Effector memory CD8-positive, alpha-beta T cell (primary cell): ENCODE results near the gene ITGB1BP1.

Source experiments
- ATAC-seq: fragments of 150-1000 bp; cut with Tn5 transposase; replicated peaks from 2 replicates; pipeline ENCODE4 v1.10.0; 2021; ENCODE audit warnings: mild to moderate bottlenecking, moderate library complexity
- DNase-seq, 3 experiments: peaks; one replicate each; pipeline ENCODE4 v3.0.0; 2021
- H3K27ac Mint-ChIP-seq, 2 donors: one replicate each; pipeline ENCODE4 v1.8.0; 2022; ENCODE audit warnings: mild to moderate bottlenecking in 2 of 2, mixed read lengths in 2 of 2, moderate library complexity in 2 of 2
- H3K27me3 Mint-ChIP-seq, 2 donors: one replicate each; pipeline ENCODE4 v1.8.0; 2022; ENCODE audit warnings: mixed read lengths in 2 of 2
- H3K36me3 Mint-ChIP-seq: one replicate; pipeline ENCODE4 v1.8.0; 2022; ENCODE audit warnings: mild to moderate bottlenecking, moderate library complexity, mixed read lengths; ENCODE audit not compliant: insufficient read depth
- H3K4me1 Mint-ChIP-seq, 2 donors: one replicate each; pipeline ENCODE4 v1.8.0; 2022; ENCODE audit warnings: low read depth in 2 of 2, mixed read lengths in 2 of 2
- H3K4me3 Mint-ChIP-seq, 2 donors: one replicate each; pipeline ENCODE4 v1.8.0; 2022; ENCODE audit warnings: mild to moderate bottlenecking in 2 of 2, mixed read lengths in 2 of 2, moderate library complexity in 2 of 2
- H3K9me3 Mint-ChIP-seq, 2 donors: one replicate each; pipeline ENCODE4 v1.8.0; 2022; ENCODE audit warnings: mixed read lengths in 2 of 2

The ITGB1BP1 gene

DNA sequence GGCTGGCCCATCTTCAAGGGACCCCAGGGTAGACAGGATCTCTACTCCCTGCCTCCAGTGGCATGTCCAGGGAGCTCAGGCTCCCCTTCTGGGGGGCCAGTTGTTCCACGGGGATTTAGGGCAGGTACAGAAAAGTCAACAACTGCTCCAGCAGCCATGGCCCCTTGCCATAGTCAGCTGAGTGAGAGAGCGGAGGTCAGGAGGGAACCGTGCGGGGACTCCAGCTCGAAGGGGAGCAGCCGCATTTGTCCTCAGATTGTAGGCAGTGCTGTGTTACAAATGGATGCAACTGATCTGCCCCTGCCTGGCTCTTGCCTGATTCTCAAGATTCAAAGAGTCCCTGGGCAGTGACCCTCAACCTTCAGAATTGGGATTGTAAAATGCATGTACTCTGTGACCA lies 49.9 kb downstream of the ITGB1BP1 start:
- no peak overlapping the region for H3K4me3 Mint-ChIP-seq
- no peak overlapping the region for H3K27ac Mint-ChIP-seq
- H3K27me3 Mint-ChIP-seq: peaks cover 55 to 70% of the 10 kb centered on the region in 2 donors
- DNase-seq: no peak
- peaks cover 0 to 5% of the 10 kb centered on the region in 2 donors for H3K4me1 Mint-ChIP-seq
- no peaks in the 10 kb centered on the region for H3K36me3 Mint-ChIP-seq
- H3K9me3 Mint-ChIP-seq: no peaks in the 10 kb centered on the region
- ATAC-seq: no peak

DNA sequence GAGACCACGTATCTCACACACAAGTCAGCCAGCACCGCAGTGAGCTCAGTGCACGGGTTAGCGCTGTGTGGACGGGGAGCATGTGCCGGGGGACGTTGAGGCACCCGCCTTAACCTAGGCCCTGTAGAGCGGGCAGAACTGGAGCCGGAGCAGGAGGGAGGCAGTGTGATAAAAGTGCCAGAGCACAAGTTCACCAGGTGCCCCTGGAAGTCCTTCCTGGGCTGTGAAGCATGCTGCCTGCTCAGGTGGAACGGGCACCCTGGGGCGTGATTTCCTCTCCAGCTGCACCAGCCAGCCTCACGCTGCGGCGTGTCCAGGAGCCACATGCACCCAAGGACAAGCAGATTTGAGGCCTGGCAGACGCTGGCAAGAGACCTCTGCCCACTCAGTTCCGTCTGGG lies 50.3 kb downstream of the ITGB1BP1 start:
- H3K27me3 Mint-ChIP-seq: peaks cover 55 to 74% of the 10 kb centered on the region in 2 donors
- ATAC-seq: no peak
- H3K4me3 Mint-ChIP-seq: no peak overlapping the region

DNA sequence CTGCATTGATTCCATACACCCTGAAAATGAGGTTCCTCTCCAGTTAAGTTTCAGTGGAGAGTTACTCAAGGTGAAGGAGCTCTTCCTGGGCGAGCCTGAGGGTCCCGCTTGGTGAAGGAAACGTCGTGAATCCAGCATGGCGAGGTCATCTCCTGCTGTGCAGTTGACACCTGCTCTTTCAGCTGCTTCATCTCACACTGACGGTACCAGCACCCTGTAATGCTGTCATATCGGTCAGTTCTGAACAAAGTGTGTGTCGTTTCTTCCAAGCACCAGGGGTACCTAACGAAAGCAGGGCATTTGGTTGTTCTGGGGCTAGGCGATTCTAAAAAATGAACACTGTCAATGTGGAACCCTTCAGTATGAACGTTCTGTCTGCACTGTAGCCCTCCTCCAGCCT lies 52.6 kb downstream of the ITGB1BP1 start:
- Mint-ChIP-seq H3K4me1 (no peaks in the 10 kb centered on the region), H3K4me3 (no peak overlapping the region), H3K27me3 (peaks cover 47 to 86% of the 10 kb centered on the region in 2 donors), H3K9me3 (no peaks in the 10 kb centered on the region), H3K27ac (no peak overlapping the region), H3K36me3 (no peaks in the 10 kb centered on the region)
- no peak for DNase-seq
- ATAC-seq: no peak

More for the DNA sequence above, 50.3 kb downstream of the ITGB1BP1 start:
- Mint-ChIP-seq H3K9me3 (no peaks in the 10 kb centered on the region), H3K4me1 (peaks cover 0 to 5% of the 10 kb centered on the region in 2 donors), H3K27ac (no peak overlapping the region), H3K36me3 (no peaks in the 10 kb centered on the region)
- no peak for DNase-seq

DNA sequence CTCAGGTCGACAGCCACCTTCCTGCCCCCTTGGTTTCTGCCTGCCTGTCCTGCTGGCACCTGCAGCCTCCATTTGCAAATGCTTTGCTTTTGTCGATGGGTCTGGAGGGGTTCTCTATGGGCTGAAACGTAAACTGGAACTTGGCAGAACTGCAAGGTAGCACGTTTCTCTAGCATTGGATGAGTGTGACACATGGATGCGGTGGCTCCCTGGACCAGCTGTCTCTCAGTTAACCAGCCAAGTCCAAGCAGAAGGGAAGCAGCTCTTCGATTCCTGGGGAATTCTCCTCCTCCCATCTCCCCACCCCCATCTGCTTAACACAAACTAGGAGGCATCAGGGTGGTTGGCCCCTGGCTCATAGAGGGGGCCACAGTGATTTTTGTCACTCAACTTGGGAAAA lies 57.3 kb downstream of the ITGB1BP1 start:
- DNase-seq: no peak
- Mint-ChIP-seq H3K27ac (no peak overlapping the region), H3K4me1 (peaks cover 0 to 3% of the 10 kb centered on the region in 2 donors), H3K36me3 (no peaks in the 10 kb centered on the region), H3K9me3 (no peaks in the 10 kb centered on the region), H3K4me3 (no peak overlapping the region), H3K27me3 (peaks cover 53 to 68% of the 10 kb centered on the region in 2 donors)
- no peak for ATAC-seq

DNA sequence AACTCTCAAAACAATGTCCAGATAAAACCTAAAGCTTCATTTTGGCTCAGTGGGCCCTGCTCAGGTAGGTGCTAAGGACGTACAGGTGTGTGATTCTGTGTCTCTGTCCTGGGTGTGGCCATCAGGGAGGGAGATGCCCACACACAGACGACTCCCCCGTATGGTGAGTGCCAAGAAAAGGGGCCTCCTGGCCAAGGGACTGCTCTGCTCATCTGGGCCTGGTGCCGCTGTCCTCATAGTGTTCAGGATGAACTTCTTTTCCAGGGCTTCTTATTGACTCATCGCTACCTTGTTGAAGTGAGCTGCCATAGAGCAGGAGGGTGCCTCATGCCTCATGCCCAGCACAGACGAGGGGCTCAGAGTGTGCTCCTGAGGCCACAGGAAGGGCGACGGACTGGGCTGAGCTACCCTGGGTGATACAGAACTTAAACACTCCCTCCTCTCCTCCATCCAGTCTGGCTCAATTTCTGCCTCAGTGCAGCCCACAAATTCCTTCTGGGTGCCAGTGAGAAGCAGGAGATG lies 57.8 kb downstream of the ITGB1BP1 start:
- Mint-ChIP-seq H3K27me3 (peaks cover 50 to 63% of the 10 kb centered on the region in 2 donors), H3K4me3 (no peak overlapping the region), H3K36me3 (no peaks in the 10 kb centered on the region), H3K27ac (no peak overlapping the region), H3K4me1 (peaks cover 0 to 3% of the 10 kb centered on the region in 2 donors), H3K9me3 (no peaks in the 10 kb centered on the region)
- DNase-seq (no peak), ATAC-seq (no peak)

DNA sequence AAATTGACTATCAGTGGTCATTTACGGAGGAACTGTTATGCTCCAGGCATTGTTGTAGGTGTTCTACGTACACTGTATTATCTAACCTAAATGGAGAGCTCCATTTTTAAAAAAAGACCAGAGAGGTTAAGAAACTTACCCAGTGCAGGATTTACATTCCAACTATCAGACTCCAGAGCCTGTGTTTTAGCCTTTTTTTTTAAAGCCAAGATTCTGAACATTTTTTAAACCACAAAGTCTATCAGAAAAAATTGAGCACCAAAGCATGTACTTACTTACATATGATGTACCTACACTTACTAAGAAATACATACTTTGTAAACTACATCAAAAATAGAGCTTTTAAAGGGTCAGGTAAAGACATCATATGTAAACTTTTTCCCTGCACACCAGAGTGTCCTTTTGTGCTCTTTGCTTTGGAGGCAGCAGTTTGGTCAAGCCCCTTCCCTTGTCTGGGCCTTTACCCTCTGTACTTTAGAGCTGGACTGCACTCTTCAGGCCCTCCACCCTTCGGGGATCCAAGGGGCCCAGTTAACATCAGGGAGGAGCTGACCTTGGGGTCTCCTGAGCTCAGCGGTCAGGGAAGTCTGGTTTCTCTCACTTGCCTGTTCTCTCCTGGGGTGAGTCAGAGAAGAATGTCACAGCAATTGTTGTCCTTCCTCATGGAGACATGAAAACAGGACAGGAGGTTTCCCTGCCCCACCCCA lies 58.4 kb downstream of the ITGB1BP1 start:
- H3K27ac Mint-ChIP-seq: no peak overlapping the region
- peaks cover 0 to 3% of the 10 kb centered on the region in 2 donors for H3K4me1 Mint-ChIP-seq
- ATAC-seq: no peak
- H3K27me3 Mint-ChIP-seq: peaks cover 45 to 57% of the 10 kb centered on the region in 2 donors
- no peaks in the 10 kb centered on the region for H3K36me3 Mint-ChIP-seq
- H3K9me3 Mint-ChIP-seq: no peaks in the 10 kb centered on the region
- DNase-seq: no peak
- no peak overlapping the region for H3K4me3 Mint-ChIP-seq

DNA sequence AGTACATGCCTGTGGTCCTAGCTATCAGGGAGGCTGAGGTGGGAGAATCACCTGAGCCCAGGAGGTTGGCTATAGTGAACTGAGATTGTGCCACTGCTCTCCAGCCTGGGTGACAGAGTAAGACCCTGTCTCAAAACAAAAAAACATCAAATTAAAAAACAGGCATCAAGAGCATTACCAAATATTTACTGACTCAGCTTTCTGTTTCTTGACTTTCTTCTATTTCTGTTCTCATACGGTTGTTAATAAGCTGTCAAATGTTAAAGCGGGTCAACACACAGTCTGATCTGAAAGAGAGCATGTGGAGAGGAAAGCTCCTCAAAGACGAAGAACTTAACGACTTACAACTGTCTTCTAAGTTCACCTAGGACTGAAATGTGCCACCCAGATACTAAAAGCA lies 59.0 kb downstream of the ITGB1BP1 start:
- Mint-ChIP-seq H3K4me1 (peaks cover 0 to 3% of the 10 kb centered on the region in 2 donors), H3K9me3 (no peaks in the 10 kb centered on the region), H3K27me3 (peaks cover 41 to 51% of the 10 kb centered on the region in 2 donors), H3K4me3 (no peak overlapping the region), H3K36me3 (no peaks in the 10 kb centered on the region), H3K27ac (no peak overlapping the region)
- ATAC-seq (no peak), DNase-seq (no peak)

DNA sequence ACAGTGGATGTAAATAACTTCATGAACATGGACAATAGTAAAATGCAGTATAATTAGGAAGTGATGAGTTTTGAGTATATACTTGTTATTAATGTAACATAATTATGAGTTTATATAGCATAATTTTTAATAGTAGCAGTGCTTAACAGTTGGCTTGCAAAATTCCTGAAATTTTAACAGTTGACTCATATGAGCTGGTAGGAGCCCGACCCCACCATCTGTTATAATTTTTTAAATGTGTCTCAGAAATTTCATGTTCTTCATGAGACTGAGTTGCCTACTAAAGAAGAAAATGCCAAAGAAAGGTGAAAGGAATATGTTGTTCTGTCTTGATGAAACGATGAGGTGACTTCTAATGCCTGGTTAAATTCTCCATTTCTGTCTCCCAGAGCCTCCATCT lies 62.6 kb downstream of the ITGB1BP1 start:
- Mint-ChIP-seq H3K27me3 (peaks cover 48% of the 10 kb centered on the region in 2 donors), H3K9me3 (no peaks in the 10 kb centered on the region), H3K36me3 (peaks cover 2% of the 10 kb centered on the region), H3K27ac (no peak overlapping the region), H3K4me1 (peaks cover 3 to 6% of the 10 kb centered on the region in 2 donors), H3K4me3 (no peak overlapping the region)
- DNase-seq (no peak), ATAC-seq (no peak)

DNA sequence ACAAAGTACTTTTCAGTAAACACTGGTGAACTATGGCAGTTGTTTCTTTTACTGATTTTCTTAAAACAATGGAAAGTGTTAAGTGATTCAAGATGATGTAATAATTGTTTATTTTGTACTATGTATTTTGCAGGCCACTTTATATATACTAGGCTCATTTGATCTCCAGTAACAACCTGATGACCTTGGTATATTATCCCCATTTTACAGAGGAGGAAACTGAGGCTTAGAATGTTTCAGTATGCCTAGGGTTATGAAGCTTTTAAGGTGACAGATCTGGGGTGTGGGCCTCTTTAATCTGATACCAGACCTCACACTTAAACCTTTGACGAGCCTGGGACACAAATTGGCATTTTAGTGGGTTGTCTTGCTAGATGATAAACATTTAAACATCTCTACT lies 63.2 kb downstream of the ITGB1BP1 start:
- DNase-seq (no peak), ATAC-seq (no peak)
- peaks cover 48% of the 10 kb centered on the region in 2 donors for H3K27me3 Mint-ChIP-seq
- H3K36me3 Mint-ChIP-seq: peaks cover 2% of the 10 kb centered on the region
- H3K4me1 Mint-ChIP-seq: peaks cover 3 to 7% of the 10 kb centered on the region in 2 donors
- H3K27ac Mint-ChIP-seq: no peak overlapping the region
- H3K9me3 Mint-ChIP-seq: no peaks in the 10 kb centered on the region
- no peak overlapping the region for H3K4me3 Mint-ChIP-seq

DNA sequence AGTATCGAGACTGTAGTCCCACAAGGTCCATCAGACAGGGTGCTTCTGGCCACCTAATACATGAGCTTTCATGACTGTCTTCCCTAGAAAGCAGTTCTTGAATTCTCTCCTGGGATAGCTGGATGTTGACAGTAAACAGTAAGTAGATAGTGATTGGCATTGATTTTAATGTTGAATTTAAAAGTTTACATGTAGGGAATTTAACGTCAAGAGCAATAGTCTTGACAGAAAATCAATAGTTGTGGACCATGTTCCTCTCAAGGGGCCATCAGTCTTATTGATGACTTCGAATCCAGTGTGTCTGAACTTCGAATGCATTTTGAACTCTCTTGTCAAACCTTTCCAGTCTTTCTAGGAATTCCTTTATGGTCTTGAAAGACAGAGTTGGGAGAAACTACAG lies 63.9 kb downstream of the ITGB1BP1 start:
- Mint-ChIP-seq H3K9me3 (no peaks in the 10 kb centered on the region), H3K36me3 (peaks cover 2% of the 10 kb centered on the region), H3K4me1 (peaks cover 3 to 7% of the 10 kb centered on the region in 2 donors), H3K4me3 (no peak overlapping the region), H3K27ac (no peak overlapping the region), H3K27me3 (peaks cover 47 to 51% of the 10 kb centered on the region in 2 donors)
- ATAC-seq: no peak
- DNase-seq: no peak

DNA sequence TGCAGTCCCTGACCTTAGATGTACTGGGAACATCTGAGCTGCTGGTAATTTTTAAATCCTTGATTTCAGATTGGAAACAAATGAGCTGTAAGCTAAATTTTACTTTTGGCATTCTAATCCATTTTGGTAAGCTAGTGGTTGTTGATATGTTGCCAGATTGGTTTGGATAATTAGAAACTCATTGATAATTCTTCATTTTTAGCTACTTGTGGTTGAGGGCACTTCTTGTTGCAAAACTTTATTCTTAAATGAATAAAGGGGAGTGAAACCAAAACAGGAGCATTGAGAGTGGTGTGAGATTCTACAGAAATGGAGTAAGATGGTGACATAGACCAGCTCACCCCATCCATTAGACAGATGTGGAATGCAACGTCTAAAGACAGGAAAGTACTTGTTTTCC lies 64.5 kb downstream of the ITGB1BP1 start:
- Mint-ChIP-seq H3K9me3 (no peaks in the 10 kb centered on the region), H3K27ac (no peak overlapping the region), H3K4me3 (no peak overlapping the region), H3K4me1 (peaks cover 3 to 7% of the 10 kb centered on the region in 2 donors), H3K27me3 (peaks cover 44 to 52% of the 10 kb centered on the region in 2 donors), H3K36me3 (peaks cover 2% of the 10 kb centered on the region)
- DNase-seq (no peak), ATAC-seq (no peak)

DNA sequence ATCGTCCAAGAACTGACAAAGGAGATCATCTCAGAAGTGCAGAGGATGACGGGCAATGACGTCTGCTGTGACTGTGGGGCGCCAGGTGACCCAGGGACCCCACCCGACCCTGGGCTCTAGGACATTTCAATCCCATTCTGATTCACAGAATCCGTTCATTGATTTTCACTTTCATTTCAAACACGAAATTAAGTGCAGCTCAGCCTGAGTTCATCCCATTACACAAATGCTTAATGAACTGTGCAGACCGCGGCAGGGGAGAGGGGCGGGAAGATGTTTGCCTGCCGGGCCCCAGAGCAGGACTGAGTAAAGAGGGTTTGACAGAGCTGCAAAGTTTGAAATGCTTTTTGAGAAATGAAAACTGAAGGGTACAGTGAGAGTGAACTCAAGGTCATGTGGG lies 67.1 kb downstream of the ITGB1BP1 start:
- peaks cover 44 to 78% of the 10 kb centered on the region in 2 donors for H3K27me3 Mint-ChIP-seq
- no peak overlapping the region for H3K27ac Mint-ChIP-seq
- H3K36me3 Mint-ChIP-seq: peaks cover 2% of the 10 kb centered on the region
- H3K4me1 Mint-ChIP-seq: peaks cover 0 to 7% of the 10 kb centered on the region in 2 donors
- H3K9me3 Mint-ChIP-seq: no peaks in the 10 kb centered on the region
- ATAC-seq (no peak), DNase-seq (no peak)
- H3K4me3 Mint-ChIP-seq: peak overlapping the region in 1 of 2 donors; percentile 8

DNA sequence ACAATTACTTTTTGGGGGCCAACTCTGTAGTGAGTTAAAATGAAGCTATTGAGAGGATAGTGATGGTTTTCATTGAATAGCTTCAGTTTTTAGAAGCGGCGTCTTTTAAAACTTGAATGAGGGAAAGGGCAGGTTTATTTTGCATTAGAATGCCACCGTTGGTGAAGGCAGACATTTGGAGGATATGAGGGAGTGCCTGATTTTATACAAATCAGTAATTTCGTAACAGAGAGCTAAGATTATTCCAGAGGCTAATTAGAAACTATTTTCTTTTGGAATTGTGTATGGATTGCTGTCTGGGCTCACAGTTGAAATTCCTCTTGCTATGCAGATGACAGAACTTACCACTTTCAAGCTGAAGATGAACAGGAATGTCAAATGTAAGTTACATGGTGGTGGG lies 67.6 kb downstream of the ITGB1BP1 start:
- DNase-seq (no peak), ATAC-seq (no peak)
- Mint-ChIP-seq H3K27me3 (peaks cover 40 to 82% of the 10 kb centered on the region in 2 donors), H3K4me3 (no peak overlapping the region), H3K4me1 (peaks cover 0 to 7% of the 10 kb centered on the region in 2 donors), H3K27ac (no peak overlapping the region), H3K36me3 (peaks cover 2% of the 10 kb centered on the region), H3K9me3 (no peaks in the 10 kb centered on the region)

DNA sequence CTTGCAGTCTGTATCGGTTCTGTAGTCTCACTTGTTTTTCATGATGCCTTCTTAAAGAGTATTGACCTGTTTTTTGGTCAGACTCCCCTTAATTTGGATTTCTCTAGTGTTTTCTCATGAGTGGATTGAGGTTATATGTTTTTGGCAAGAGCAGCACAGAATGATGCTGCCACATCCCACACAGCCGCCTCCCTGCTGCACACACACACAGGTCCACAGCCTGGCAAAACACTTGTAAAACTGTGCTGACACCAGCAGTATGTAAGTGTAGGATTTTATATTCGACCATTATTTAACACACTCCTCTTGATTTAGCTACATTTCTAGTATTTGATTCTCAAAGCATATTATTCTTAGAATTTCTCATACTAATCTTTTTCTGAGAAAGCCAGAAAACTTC lies 68.1 kb downstream of the ITGB1BP1 start:
- H3K9me3 Mint-ChIP-seq: no peaks in the 10 kb centered on the region

More for the DNA sequence above, 68.1 kb downstream of the ITGB1BP1 start:
- Mint-ChIP-seq H3K4me3 (no peak overlapping the region), H3K27me3 (peaks cover 40 to 87% of the 10 kb centered on the region in 2 donors), H3K4me1 (peaks cover 0 to 7% of the 10 kb centered on the region in 2 donors), H3K27ac (no peak overlapping the region), H3K36me3 (peaks cover 2% of the 10 kb centered on the region)
- no peak for ATAC-seq
- no peak for DNase-seq
